ENCODE data around the gene RHEB. TPM values are rescaled to one million over a fixed set of nuclear protein-coding genes. Genes with fewer than 3 reads are reported as not detected.

RHEB gene
- total RNA-seq, 1 experiment from 2014 or later: 87.0 TPM

DNA sequence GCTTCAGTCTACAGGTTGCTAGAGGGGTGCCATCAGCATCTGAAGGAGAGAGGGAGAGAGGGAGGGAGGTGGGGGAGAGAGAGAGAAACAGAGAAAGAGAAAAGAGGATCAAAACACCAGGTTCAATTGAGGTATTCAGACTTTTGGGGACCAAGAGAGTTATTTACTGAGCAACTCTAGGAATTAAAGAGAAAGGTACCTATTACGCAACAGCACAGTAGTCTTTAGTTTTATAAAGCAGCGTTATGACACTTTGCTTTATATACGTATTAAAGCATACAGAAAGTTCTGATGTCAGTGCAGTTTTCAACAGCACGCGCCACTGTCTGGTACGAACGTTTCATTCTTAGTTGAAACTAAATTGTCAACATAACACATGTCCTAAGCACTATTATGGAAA, 41.8 kb downstream of the RHEB start:
- Histone ChIP-seq H3F3A (ENCODE audit: low read length, unreplicated experiment) (no peaks in the 10 kb centered on the region), H3K79me2 (ENCODE audit: low read length) (peaks cover 95% of the 10 kb centered on the region), H3K4me2 (ENCODE audit: low read length) (no peak overlapping the region), H3K36me3 (ENCODE audit: low read depth, low read length) (peaks cover 51% of the 10 kb centered on the region; the same call in 1 of the 2 replicates), H3K4me1 (ENCODE audit: insufficient read depth, low read length) (peaks cover 9% of the 10 kb centered on the region; the same call in 1 of the 2 replicates), H3K27me3 (ENCODE audit: low read length) (no peaks in the 10 kb centered on the region), H3K27ac (ENCODE audit: low read length) (no peak overlapping the region), H3K9me2 (replicated peaks; ENCODE audit: low read length) (no peaks in the 10 kb centered on the region), H3K4me3 (ENCODE audit: low read length) (no peak overlapping the region), H2AFZ (ENCODE audit: low read length) (no peak overlapping the region), H3K9ac (ENCODE audit: low read length) (no peak overlapping the region), H3K9me3 (ENCODE audit: low read length) (no peaks in the 10 kb centered on the region), H4K20me1 (ENCODE audit: low read length) (peaks cover 24% of the 10 kb centered on the region; the same call in 1 of the 2 replicates)
- no peak for DNase-seq
- ChIA-PET POLR2A (ENCODE audit: unreplicated experiment) (no interaction called here), CTCF (no interaction called here)
- no TSS peak for BruUV-seq (replicated peaks)
- TF ChIP-seq EZH2 (IDR thresholded peaks at IDR 0.05; ENCODE audit: low read length, unreplicated experiment): no peak
- no peak for TF ChIP-seq CTCF (conservative IDR thresholded peaks at IDR 0.05; ENCODE audit: low read depth, low read length)
- no peak for TF ChIP-seq EZH2phosphoT487 (IDR thresholded peaks at IDR 0.05; ENCODE audit: borderline replicate concordance, low read length)
- intact Hi-C loops (cut with micrococcal nuclease): no loop called here
- no peak for ATAC-seq

GRCh38 chr7:151472644-151473380, 46.9 kb downstream of the RHEB start:
- TF ChIP-seq CTCF (conservative IDR thresholded peaks at IDR 0.05; ENCODE audit: low read depth, low read length) (no peak), EZH2 (IDR thresholded peaks at IDR 0.05; ENCODE audit: low read length, unreplicated experiment) (no peak), EZH2phosphoT487 (IDR thresholded peaks at IDR 0.05; ENCODE audit: borderline replicate concordance, low read length) (no peak)
- peaks cover 4% of the 10 kb centered on the region for H3F3A ChIP-seq (ENCODE audit: low read length, unreplicated experiment)
- ChIA-PET POLR2A (ENCODE audit: unreplicated experiment) (no interaction called here), CTCF (no interaction called here)
- H3K27me3 ChIP-seq (ENCODE audit: low read length): no peaks in the 10 kb centered on the region
- no peak overlapping the region for H3K4me3 ChIP-seq (ENCODE audit: low read length)
- H3K27ac ChIP-seq (ENCODE audit: low read length): peak overlapping the region; percentile 17; the same call in 1 of the 2 replicates
- peaks cover 17% of the 10 kb centered on the region; the same call in 1 of the 2 replicates for H4K20me1 ChIP-seq (ENCODE audit: low read length)
- H3K79me2 ChIP-seq (ENCODE audit: low read length): peaks cover 69% of the 10 kb centered on the region
- H2AFZ ChIP-seq (ENCODE audit: low read length): no peak overlapping the region
- H3K9me3 ChIP-seq (ENCODE audit: low read length): no peaks in the 10 kb centered on the region
- DNase-seq (peak; percentile 33), ATAC-seq (no peak)
- H3K4me1 ChIP-seq (ENCODE audit: insufficient read depth, low read length): peaks cover 9% of the 10 kb centered on the region; the same call in 1 of the 2 replicates
- intact Hi-C loops (cut with micrococcal nuclease): no loop called here
- H3K36me3 ChIP-seq (ENCODE audit: low read depth, low read length): peaks cover 79% of the 10 kb centered on the region
- no peaks in the 10 kb centered on the region for H3K9me2 ChIP-seq (replicated peaks; ENCODE audit: low read length)
- no peak overlapping the region for H3K9ac ChIP-seq (ENCODE audit: low read length)
- BruUV-seq (replicated peaks): no TSS peak
- no peak overlapping the region for H3K4me2 ChIP-seq (ENCODE audit: low read length)

DNA sequence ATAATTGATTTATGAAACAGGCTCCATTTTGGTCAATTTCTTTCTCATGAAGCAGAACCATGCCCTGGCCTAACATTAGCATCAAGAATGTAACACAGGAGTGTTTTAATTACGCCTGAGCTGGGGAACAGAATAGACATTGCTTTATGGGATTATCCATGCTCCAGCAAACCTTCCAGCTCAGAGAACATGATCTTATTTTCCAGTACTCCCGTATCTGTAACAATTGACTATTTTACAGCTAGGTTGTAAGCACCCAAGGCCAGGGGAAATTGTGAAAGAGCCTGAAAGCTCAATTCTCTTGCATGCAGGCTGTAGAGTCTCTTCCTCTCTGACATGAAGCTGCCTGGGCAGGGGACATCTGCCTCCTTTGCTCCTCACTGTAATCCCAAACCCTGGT, 49.0 kb downstream of the RHEB start:
- H3K79me2 ChIP-seq (ENCODE audit: low read length): peaks cover 48% of the 10 kb centered on the region
- peaks cover 9% of the 10 kb centered on the region; the same call in 1 of the 2 replicates for H3K4me1 ChIP-seq (ENCODE audit: insufficient read depth, low read length)
- 0 out of 2 replicates have a peak, but pooled peaks cover 15% of the 10 kb centered on the region for H4K20me1 ChIP-seq (ENCODE audit: low read length)
- no peaks in the 10 kb centered on the region for H3K9me3 ChIP-seq (ENCODE audit: low read length)
- ChIA-PET CTCF (interaction anchor here (0.5 kb wide), 1 partner anchor 91 kb away, joined by 7 read pairs; no protein-coding TSS in a partner anchor), POLR2A (ENCODE audit: unreplicated experiment) (interaction anchor here (0.7 kb wide), 1 partner anchor 162 kb away, joined by 3 read pairs; no protein-coding TSS in a partner anchor)
- H3K4me2 ChIP-seq (ENCODE audit: low read length): no peak overlapping the region
- no peak for DNase-seq
- no TSS peak for BruUV-seq (replicated peaks)
- peaks cover 70% of the 10 kb centered on the region for H3K36me3 ChIP-seq (ENCODE audit: low read depth, low read length)
- ATAC-seq: no peak
- no peak overlapping the region for H3K4me3 ChIP-seq (ENCODE audit: low read length)
- H3K27ac ChIP-seq (ENCODE audit: low read length): no peak overlapping the region
- TF ChIP-seq EZH2phosphoT487 (IDR thresholded peaks at IDR 0.05; ENCODE audit: borderline replicate concordance, low read length) (no peak), CTCF (conservative IDR thresholded peaks at IDR 0.05; ENCODE audit: low read depth, low read length) (no peak), EZH2 (IDR thresholded peaks at IDR 0.05; ENCODE audit: low read length, unreplicated experiment) (no peak)
- H2AFZ ChIP-seq (ENCODE audit: low read length): no peak overlapping the region
- no peaks in the 10 kb centered on the region for H3K9me2 ChIP-seq (replicated peaks; ENCODE audit: low read length)
- intact Hi-C loops (cut with micrococcal nuclease): no loop called here
- H3K9ac ChIP-seq (ENCODE audit: low read length): no peak overlapping the region
- peaks cover 4% of the 10 kb centered on the region for H3F3A ChIP-seq (ENCODE audit: low read length, unreplicated experiment)
- H3K27me3 ChIP-seq (ENCODE audit: low read length): no peaks in the 10 kb centered on the region

Data from PC-3 (cell line).